ENCODE data around the gene C11orf24. TPM values are rescaled to one million over a fixed set of nuclear protein-coding genes. Genes with fewer than 3 reads are reported as not detected.
A peak's percentile ranks its signal among the peaks of the same experiment; 100 is the strongest.

The C11orf24 gene
- total RNA-seq, 1 experiment from 2014 or later = 53.7 TPM

DNA sequence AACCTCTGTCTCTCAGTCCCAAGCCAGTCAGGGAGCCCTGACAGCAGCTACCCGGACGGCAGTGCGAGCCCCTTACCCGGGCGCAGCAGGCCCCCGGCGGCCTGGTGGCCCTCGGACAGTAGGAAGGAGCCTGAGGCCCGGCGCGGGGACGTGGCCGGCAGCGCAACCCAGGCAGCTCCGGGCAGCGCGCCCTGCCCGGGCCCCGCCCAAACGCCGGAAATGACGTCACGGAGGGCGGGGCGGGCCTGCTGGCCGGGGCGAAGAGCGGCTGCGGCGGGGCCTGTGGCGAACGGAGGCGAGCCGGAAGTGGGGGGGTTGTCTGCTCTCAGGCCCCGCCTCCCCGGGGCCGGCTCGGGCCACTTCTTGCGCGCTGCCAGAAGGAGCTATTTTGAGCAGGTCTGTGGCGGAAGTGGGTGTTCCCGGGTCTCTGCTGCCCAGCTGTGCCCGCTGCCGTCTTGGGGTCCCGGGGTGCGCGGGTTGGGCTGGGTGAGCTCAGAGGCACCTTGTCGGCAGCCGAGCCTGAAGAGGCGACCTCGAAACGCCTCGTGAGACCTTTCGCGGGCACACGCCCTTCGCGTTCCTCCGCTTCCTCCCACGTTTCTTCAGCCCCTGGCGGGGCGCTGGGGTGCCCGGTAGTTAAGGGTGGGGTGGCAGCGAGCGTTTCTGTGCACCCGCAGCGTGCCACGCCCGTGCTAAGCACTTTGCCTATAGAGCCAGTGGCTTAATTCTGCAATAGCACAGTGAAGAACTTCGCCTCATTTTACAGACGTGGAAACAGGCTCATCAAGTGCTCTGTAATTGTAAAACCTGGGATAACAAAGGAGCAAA, at the start of gene C11orf24 (continued):
- TF ChIP-seq, protein P1, sequence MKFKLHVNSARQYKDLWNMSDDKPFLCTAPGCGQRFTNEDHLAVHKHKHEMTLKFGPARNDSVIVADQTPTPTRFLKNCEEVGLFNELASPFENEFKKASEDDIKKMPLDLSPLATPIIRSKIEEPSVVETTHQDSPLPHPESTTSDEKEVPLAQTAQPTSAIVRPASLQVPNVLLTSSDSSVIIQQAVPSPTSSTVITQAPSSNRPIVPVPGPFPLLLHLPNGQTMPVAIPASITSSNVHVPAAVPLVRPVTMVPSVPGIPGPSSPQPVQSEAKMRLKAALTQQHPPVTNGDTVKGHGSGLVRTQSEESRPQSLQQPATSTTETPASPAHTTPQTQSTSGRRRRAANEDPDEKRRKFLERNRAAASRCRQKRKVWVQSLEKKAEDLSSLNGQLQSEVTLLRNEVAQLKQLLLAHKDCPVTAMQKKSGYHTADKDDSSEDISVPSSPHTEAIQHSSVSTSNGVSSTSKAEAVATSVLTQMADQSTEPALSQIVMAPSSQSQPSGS (CRISPR knock-in tag; IDR thresholded peaks at IDR 0.05; ENCODE audit: borderline replicate concordance, low read depth) = no peak
- TF ChIP-seq CBFB (CRISPR knock-in tag; IDR thresholded peaks at IDR 0.05; ENCODE audit: low read depth) (no peak), HMGA2 (CRISPR knock-in tag; IDR thresholded peaks at IDR 0.05) (0 out of 2 replicates have a peak, but pooled peaks have one; percentile 11), GABPB1 (CRISPR knock-in tag; IDR thresholded peaks at IDR 0.05) (peak; percentile 75), NR2C2 (CRISPR knock-in tag; IDR thresholded peaks at IDR 0.05) (no peak), NR1H2 (CRISPR knock-in tag; IDR thresholded peaks at IDR 0.05) (no peak), SP1 (CRISPR knock-in tag; conservative IDR thresholded peaks at IDR 0.05) (peak; percentile 95), ESRRA (CRISPR knock-in tag; IDR thresholded peaks at IDR 0.05; ENCODE audit: borderline replicate concordance) (no peak), TEAD1 (CRISPR knock-in tag; IDR thresholded peaks at IDR 0.05) (peak; percentile 61), FOXP1 (CRISPR knock-in tag; IDR thresholded peaks at IDR 0.05; ENCODE audit: borderline replicate concordance) (peak; percentile 44; the same call in 1 of the 2 replicates), RELA (CRISPR knock-in tag; IDR thresholded peaks at IDR 0.05; ENCODE audit: borderline replicate concordance) (no peak), TP53 (CRISPR knock-in tag; IDR thresholded peaks at IDR 0.05) (no peak), ZBTB21 (CRISPR knock-in tag; IDR thresholded peaks at IDR 0.05; ENCODE audit: borderline replicate concordance) (no peak), ZNF396 (CRISPR knock-in tag; IDR thresholded peaks at IDR 0.05; ENCODE audit: borderline replicate concordance) (no peak), NFATC4 (CRISPR knock-in tag; IDR thresholded peaks at IDR 0.05) (no peak), MYBL2 (CRISPR knock-in tag; IDR thresholded peaks at IDR 0.05) (peak; percentile 72; the same call in 1 of the 2 replicates), GTF2I (CRISPR knock-in tag; conservative IDR thresholded peaks at IDR 0.05) (no peak), ZNF423 (CRISPR knock-in tag; IDR thresholded peaks at IDR 0.05) (peak; percentile 70), FOXJ3 (CRISPR knock-in tag; IDR thresholded peaks at IDR 0.05; ENCODE audit: borderline replicate concordance) (no peak)
- TF ChIP-seq, protein P2, sequence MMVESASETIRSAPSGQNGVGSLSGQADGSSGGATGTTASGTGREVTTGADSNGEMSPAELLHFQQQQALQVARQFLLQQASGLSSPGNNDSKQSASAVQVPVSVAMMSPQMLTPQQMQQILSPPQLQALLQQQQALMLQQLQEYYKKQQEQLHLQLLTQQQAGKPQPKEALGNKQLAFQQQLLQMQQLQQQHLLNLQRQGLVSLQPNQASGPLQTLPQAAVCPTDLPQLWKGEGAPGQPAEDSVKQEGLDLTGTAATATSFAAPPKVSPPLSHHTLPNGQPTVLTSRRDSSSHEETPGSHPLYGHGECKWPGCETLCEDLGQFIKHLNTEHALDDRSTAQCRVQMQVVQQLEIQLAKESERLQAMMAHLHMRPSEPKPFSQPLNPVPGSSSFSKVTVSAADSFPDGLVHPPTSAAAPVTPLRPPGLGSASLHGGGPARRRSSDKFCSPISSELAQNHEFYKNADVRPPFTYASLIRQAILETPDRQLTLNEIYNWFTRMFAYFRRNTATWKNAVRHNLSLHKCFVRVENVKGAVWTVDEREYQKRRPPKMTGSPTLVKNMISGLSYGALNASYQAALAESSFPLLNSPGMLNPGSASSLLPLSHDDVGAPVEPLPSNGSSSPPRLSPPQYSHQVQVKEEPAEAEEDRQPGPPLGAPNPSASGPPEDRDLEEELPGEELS (CRISPR knock-in tag; IDR thresholded peaks at IDR 0.05) = 0 out of 2 replicates have a peak, but pooled peaks have one; percentile 36
- TF ChIP-seq, protein P3, sequence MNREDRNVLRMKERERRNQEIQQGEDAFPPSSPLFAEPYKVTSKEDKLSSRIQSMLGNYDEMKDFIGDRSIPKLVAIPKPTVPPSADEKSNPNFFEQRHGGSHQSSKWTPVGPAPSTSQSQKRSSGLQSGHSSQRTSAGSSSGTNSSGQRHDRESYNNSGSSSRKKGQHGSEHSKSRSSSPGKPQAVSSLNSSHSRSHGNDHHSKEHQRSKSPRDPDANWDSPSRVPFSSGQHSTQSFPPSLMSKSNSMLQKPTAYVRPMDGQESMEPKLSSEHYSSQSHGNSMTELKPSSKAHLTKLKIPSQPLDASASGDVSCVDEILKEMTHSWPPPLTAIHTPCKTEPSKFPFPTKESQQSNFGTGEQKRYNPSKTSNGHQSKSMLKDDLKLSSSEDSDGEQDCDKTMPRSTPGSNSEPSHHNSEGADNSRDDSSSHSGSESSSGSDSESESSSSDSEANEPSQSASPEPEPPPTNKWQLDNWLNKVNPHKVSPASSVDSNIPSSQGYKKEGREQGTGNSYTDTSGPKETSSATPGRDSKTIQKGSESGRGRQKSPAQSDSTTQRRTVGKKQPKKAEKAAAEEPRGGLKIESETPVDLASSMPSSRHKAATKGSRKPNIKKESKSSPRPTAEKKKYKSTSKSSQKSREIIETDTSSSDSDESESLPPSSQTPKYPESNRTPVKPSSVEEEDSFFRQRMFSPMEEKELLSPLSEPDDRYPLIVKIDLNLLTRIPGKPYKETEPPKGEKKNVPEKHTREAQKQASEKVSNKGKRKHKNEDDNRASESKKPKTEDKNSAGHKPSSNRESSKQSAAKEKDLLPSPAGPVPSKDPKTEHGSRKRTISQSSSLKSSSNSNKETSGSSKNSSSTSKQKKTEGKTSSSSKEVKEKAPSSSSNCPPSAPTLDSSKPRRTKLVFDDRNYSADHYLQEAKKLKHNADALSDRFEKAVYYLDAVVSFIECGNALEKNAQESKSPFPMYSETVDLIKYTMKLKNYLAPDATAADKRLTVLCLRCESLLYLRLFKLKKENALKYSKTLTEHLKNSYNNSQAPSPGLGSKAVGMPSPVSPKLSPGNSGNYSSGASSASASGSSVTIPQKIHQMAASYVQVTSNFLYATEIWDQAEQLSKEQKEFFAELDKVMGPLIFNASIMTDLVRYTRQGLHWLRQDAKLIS (CRISPR knock-in tag; IDR thresholded peaks at IDR 0.05; ENCODE audit: borderline replicate concordance) = no peak
- TF ChIP-seq, protein P4, sequence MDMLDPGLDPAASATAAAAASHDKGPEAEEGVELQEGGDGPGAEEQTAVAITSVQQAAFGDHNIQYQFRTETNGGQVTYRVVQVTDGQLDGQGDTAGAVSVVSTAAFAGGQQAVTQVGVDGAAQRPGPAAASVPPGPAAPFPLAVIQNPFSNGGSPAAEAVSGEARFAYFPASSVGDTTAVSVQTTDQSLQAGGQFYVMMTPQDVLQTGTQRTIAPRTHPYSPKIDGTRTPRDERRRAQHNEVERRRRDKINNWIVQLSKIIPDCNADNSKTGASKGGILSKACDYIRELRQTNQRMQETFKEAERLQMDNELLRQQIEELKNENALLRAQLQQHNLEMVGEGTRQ (CRISPR knock-in tag; IDR thresholded peaks at IDR 0.05) = no peak
- TF ChIP-seq, protein P5, sequence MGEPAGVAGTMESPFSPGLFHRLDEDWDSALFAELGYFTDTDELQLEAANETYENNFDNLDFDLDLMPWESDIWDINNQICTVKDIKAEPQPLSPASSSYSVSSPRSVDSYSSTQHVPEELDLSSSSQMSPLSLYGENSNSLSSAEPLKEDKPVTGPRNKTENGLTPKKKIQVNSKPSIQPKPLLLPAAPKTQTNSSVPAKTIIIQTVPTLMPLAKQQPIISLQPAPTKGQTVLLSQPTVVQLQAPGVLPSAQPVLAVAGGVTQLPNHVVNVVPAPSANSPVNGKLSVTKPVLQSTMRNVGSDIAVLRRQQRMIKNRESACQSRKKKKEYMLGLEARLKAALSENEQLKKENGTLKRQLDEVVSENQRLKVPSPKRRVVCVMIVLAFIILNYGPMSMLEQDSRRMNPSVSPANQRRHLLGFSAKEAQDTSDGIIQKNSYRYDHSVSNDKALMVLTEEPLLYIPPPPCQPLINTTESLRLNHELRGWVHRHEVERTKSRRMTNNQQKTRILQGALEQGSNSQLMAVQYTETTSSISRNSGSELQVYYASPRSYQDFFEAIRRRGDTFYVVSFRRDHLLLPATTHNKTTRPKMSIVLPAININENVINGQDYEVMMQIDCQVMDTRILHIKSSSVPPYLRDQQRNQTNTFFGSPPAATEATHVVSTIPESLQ (CRISPR knock-in tag; IDR thresholded peaks at IDR 0.05) = no peak
- TF ChIP-seq, protein P6, sequence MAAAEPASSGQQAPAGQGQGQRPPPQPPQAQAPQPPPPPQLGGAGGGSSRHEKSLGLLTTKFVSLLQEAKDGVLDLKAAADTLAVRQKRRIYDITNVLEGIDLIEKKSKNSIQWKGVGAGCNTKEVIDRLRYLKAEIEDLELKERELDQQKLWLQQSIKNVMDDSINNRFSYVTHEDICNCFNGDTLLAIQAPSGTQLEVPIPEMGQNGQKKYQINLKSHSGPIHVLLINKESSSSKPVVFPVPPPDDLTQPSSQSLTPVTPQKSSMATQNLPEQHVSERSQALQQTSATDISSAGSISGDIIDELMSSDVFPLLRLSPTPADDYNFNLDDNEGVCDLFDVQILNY (CRISPR knock-in tag; IDR thresholded peaks at IDR 0.05) = peak; percentile 75; the same call in 1 of the 2 replicates
- TF ChIP-seq, protein P7, sequence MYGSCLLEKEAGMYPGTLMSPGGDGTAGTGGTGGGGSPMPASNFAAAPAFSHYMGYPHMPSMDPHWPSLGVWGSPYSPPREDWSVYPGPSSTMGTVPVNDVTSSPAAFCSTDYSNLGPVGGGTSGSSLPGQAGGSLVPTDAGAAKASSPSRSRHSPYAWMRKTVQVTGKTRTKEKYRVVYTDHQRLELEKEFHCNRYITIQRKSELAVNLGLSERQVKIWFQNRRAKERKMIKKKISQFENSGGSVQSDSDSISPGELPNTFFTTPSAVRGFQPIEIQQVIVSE (CRISPR knock-in tag; IDR thresholded peaks at IDR 0.05; ENCODE audit: borderline replicate concordance) = no peak

Data from WTC11 (cell line).